Tibial nerve (tissue), 4 donors: ENCODE data around the gene YBX2. TPM values are rescaled to one million over a fixed set of nuclear protein-coding genes. Genes with fewer than 3 reads are reported as not detected.

Experiments used
- DNase-seq, 2 donors: peaks; one replicate each; pipeline ENCODE4 v3.0.0-alpha.2; 2019; ENCODE audit warnings: low spot score in 2 of 2
- H3K27ac ChIP-seq, 4 donors: fragments of 200-600 bp; sonication (generic) in 3 of 4; one replicate each; pipeline ENCODE4 v1.5.1; 2017 to 2019; ENCODE audit warnings: mild to moderate bottlenecking in 1 of 4
- H3K27me3 ChIP-seq, 2 donors: fragments of 200-600 bp; sonication (generic) in 1 of 2; one replicate each; pipeline versions ENCODE4 v1.5.1 to v1.6.0; 2017 to 2019
- H3K36me3 ChIP-seq, 3 donors: fragments of 200-600 bp; sonication (generic); one replicate each; pipeline ENCODE4 v1.5.1; 2018 to 2019
- H3K4me1 ChIP-seq, 4 donors: fragments of 200-600 bp; sonication (generic) in 3 of 4; one replicate each; pipeline ENCODE4 v1.5.1; 2017 to 2019
- H3K4me3 ChIP-seq, 4 donors: fragments of 200-600 bp; sonication (generic) in 3 of 4; one replicate each; pipeline ENCODE4 v1.5.1; 2017 to 2019; ENCODE audit warnings: mild to moderate bottlenecking in 1 of 4, moderate library complexity in 1 of 4
- H3K9me3 ChIP-seq, 4 donors: fragments of 200-600 bp; sonication (generic) in 3 of 4; one replicate each; pipeline ENCODE4 v1.5.1; 2017 to 2019
- CTCF ChIP-seq, 5 experiments: fragments of 200-600 bp in 3 of 5; fragments of 450-650 bp in 2 of 5; sonication (generic) in 3 of 5; IDR thresholded peaks; one replicate each; pipeline ENCODE4 v1.5.1; 2016 to 2019; ENCODE audit warnings: antibody characterized with exemption in 5 of 5, mild to moderate bottlenecking in 3 of 5, moderate library complexity in 2 of 5
- EP300 ChIP-seq, 2 donors: sonication (generic); formaldehyde crosslinking; IDR thresholded peaks; one replicate each; pipeline ENCODE4 v1.6.1; 2017; ENCODE audit warnings: antibody characterized with exemption in 2 of 2, mild to moderate bottlenecking in 1 of 2
- POLR2A ChIP-seq, 2 donors: fragments of 450-650 bp; IDR thresholded peaks; one replicate each; pipeline ENCODE4 v1.6.1; 2017; ENCODE audit warnings: antibody characterized with exemption in 2 of 2, mild to moderate bottlenecking in 2 of 2, moderate library complexity in 2 of 2
- WGBS, 2 donors: methylation state at CpG; one replicate each; pipeline ENCODE4 v1.1.5; 2018; 5-methylcytosine and 5-hydroxymethylcytosine counted together
- total RNA-seq, 4 donors: library from RNA; depleted of rRNA; stranded (reverse); fragments of >200 nt; gene quantifications; one replicate each; pipeline ENCODE4 v1.1.0, GENCODE V29; 2016

The YBX2 gene
- total RNA-seq, 4 donors from 2014 or later = under 0.01 to 2.1 (median 0.52) TPM

GRCh38 chr17:7282752-7283321 is 11.6 kb downstream of the YBX2 start:
- no peak for DNase-seq
- no peak for TF ChIP-seq CTCF (IDR thresholded peaks at IDR 0.05)
- Histone ChIP-seq H3K27me3 (peaks cover 0 to 34% of the 10 kb centered on the region in 2 donors), H3K36me3 (no peaks in the 10 kb centered on the region), H3K4me3 (peak overlapping the region in 1 of 4 donors; percentile 59), H3K4me1 (peaks cover 0 to 27% (median 13%) of the 10 kb centered on the region in 4 donors), H3K9me3 (no peaks in the 10 kb centered on the region), H3K27ac (peak overlapping the region in 1 of 4 donors; percentile 86)
- 50 to 69% methylated on average over 6 of the region's 6 CpGs for WGBS, 2 donors

GRCh38 chr17:7281953-7282751 is 12.3 kb downstream of the YBX2 start:
- H3K27me3 ChIP-seq = peaks cover 0 to 27% of the 10 kb centered on the region in 2 donors
- no peak for DNase-seq
- H3K4me1 ChIP-seq = peaks cover 0 to 27% (median 13%) of the 10 kb centered on the region in 4 donors
- 1 to 2% methylated on average over 30 to 42 of the region's 43 CpGs for WGBS, 2 donors
- TF ChIP-seq EP300 (IDR thresholded peaks at IDR 0.05) = no peak
- no peak for TF ChIP-seq POLR2A (IDR thresholded peaks at IDR 0.05)
- TF ChIP-seq CTCF (IDR thresholded peaks at IDR 0.05) = no peak
- no peaks in the 10 kb centered on the region for H3K9me3 ChIP-seq
- H3K27ac ChIP-seq = peak overlapping the region in 3 of 4 donors; percentile 21 to 86 (median 67)
- no peaks in the 10 kb centered on the region for H3K36me3 ChIP-seq
- H3K4me3 ChIP-seq = peak overlapping the region; percentile 5 to 59 (median 26)

GRCh38 chr17:7281074-7281952 is 13.1 kb downstream of the YBX2 start, which contains the start of gene SLC2A4:
Gene SLC2A4, plus strand, starts transcription at chr17:7281718. Its CDS starts 217 bp downstream, at chr17:7281935.
- TF ChIP-seq EP300 (IDR thresholded peaks at IDR 0.05) (peak; percentile 51 to 70), POLR2A (IDR thresholded peaks at IDR 0.05) (peak in 1 of 2 donors; percentile 12), CTCF (IDR thresholded peaks at IDR 0.05) (no peak)
- Histone ChIP-seq H3K4me1 (peaks cover 0 to 27% (median 13%) of the 10 kb centered on the region in 4 donors), H3K36me3 (no peaks in the 10 kb centered on the region), H3K27me3 (peaks cover 0 to 20% of the 10 kb centered on the region in 2 donors), H3K27ac (peak within 1 kb of the TSS; percentile 21 to 86 (median 73)), H3K9me3 (no peaks in the 10 kb centered on the region), H3K4me3 (peak within 1 kb of the TSS; percentile 5 to 59 (median 26))
- 1% methylated on average over 25 to 45 of the region's 71 CpGs for WGBS, 2 donors
- peak; percentile 87 to 95 for DNase-seq

GRCh38 chr17:7280519-7281073 is 13.8 kb downstream of the YBX2 start:
- H3K4me3 ChIP-seq = peak overlapping the region; percentile 5 to 59 (median 26)
- TF ChIP-seq POLR2A (IDR thresholded peaks at IDR 0.05) (no peak), EP300 (IDR thresholded peaks at IDR 0.05) (peak in 1 of 2 donors; percentile 38), CTCF (IDR thresholded peaks at IDR 0.05) (peak; percentile 91 to 97 (median 95))
- H3K27me3 ChIP-seq = peaks cover 0 to 18% of the 10 kb centered on the region in 2 donors
- peaks cover 0 to 27% (median 13%) of the 10 kb centered on the region in 4 donors for H3K4me1 ChIP-seq
- peak; percentile 70 to 72 for DNase-seq
- no peaks in the 10 kb centered on the region for H3K36me3 ChIP-seq
- WGBS, 2 donors = 1% methylated on average over 25 to 26 of the region's 29 CpGs
- peak overlapping the region; percentile 21 to 86 (median 73) for H3K27ac ChIP-seq
- H3K9me3 ChIP-seq = no peaks in the 10 kb centered on the region
